ENCODE measurements around the gene S100A8.

DNA sequence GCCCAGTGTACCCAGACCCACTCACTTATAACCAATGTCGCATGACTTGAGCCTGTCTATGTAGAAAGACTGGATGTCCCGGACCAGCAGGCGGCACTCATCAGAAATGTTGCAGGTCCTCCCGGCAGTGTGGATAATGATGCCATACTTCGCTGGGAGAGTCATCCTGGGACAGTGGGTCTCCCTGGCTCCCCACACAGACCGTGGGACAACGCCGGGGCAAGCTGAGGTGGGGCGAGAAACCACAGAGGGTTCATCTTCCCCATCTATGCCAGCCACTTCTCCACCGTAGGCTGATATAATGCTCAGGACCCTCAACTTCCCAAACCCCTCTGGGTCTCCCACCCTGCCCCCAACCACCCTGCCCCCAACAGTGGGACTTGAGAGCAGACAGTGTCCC lies 50.5 kb downstream of the S100A8 start:
- TF ChIP-seq CTCF (IDR thresholded peaks at IDR 0.05) (no peak), EP300 (IDR thresholded peaks at IDR 0.05) (no peak), POLR2AphosphoS5 (IDR thresholded peaks at IDR 0.05) (no peak)

All from suprapubic skin (tissue), 4 donors.